WTC11 (cell line): Measurements from ENCODE around the gene P2RX1. TPM values are rescaled to one million over a fixed set of nuclear protein-coding genes. Genes with fewer than 3 reads are reported as not detected.

Source experiments
- ATAC-seq: fragments of 200-7000 bp; cut with Tn5 transposase; 2 replicates; pipeline ENCODE4 v1.10.0; 2021; ENCODE audit warnings: mild to moderate bottlenecking, moderate library complexity
- CTCF ChIA-PET: fragments of 300-600 bp; sonication (Branson Sonifier 250); formaldehyde crosslinking; loops from one replicate; lab custom pipeline; 2021; ENCODE audit warnings: antibody characterized with exemption; lab: Charles Lee
- POLR2A ChIA-PET: fragments of 350-600 bp; sonication (Branson Sonifier 250); formaldehyde crosslinking; loops from one replicate; lab custom pipeline; 2021; ENCODE audit warnings: antibody characterized with exemption; lab: Charles Lee
- DNase-seq: peaks from one replicate; pipeline ENCODE4 v3.0.0; 2021; ENCODE audit warnings: low spot score
- H3K27ac Mint-ChIP-seq: 2 replicates; pipeline ENCODE4 v1.8.0; 2021; ENCODE audit warnings: mixed read lengths
- H3K27me3 Mint-ChIP-seq: 2 replicates; pipeline ENCODE4 v1.8.0; 2021; ENCODE audit warnings: low read depth, mild to moderate bottlenecking, moderate library complexity, mixed read lengths
- H3K36me3 Mint-ChIP-seq: 2 replicates; pipeline ENCODE4 v1.8.0; 2021; ENCODE audit warnings: mixed read lengths
- H3K4me1 Mint-ChIP-seq: 2 replicates; pipeline ENCODE4 v1.8.0; 2022; ENCODE audit warnings: mixed read lengths
- H3K4me3 Mint-ChIP-seq: 2 replicates; pipeline ENCODE4 v1.8.0; 2021; ENCODE audit warnings: mild to moderate bottlenecking, moderate library complexity, mixed read lengths
- H3K9me3 Mint-ChIP-seq: 2 replicates; pipeline ENCODE4 v1.8.0; 2021; ENCODE audit warnings: mixed read lengths
- AFF4 ChIP-seq: sonication (generic); formaldehyde crosslinking; IDR thresholded peaks from 2 replicates; pipeline ENCODE4 v1.8.1; 2023; ENCODE audit warnings: mild to moderate bottlenecking, missing genetic modification reagents, borderline replicate concordance
- ATF3 ChIP-seq: sonication (generic); formaldehyde crosslinking; conservative IDR thresholded peaks from 2 replicates; pipeline ENCODE4 v1.8.1; 2022; ENCODE audit warnings: mild to moderate bottlenecking, missing genetic modification reagents
- ATF6 ChIP-seq: sonication (generic); formaldehyde crosslinking; IDR thresholded peaks from 2 replicates; pipeline ENCODE4 v1.8.1; 2023; ENCODE audit warnings: mild to moderate bottlenecking, missing genetic modification reagents
- EMX1 ChIP-seq: fragments of 250-450 bp; sonication (Bioruptor Pico); IDR thresholded peaks from 2 replicates; pipeline ENCODE4 v1.8.0; 2021; ENCODE audit warnings: mild to moderate bottlenecking
- GABPB1 ChIP-seq: sonication (generic); formaldehyde crosslinking; IDR thresholded peaks from 2 replicates; pipeline ENCODE4 v1.8.1; 2023; ENCODE audit warnings: mild to moderate bottlenecking, missing genetic modification reagents
- IRF2 ChIP-seq: sonication (generic); formaldehyde crosslinking; IDR thresholded peaks from 2 replicates; pipeline ENCODE4 v1.8.0; 2022; ENCODE audit warnings: low read depth, missing genetic modification reagents, borderline replicate concordance
- PRRX2 ChIP-seq: fragments of 250-450 bp; sonication (Bioruptor Pico); IDR thresholded peaks from 2 replicates; pipeline ENCODE4 v1.8.0; 2021; ENCODE audit warnings: mild to moderate bottlenecking
- TEAD1 ChIP-seq: sonication (generic); formaldehyde crosslinking; IDR thresholded peaks from 2 replicates; pipeline ENCODE4 v1.8.0; 2022; ENCODE audit warnings: mild to moderate bottlenecking, missing genetic modification reagents
- ZBTB21 ChIP-seq: sonication (generic); formaldehyde crosslinking; IDR thresholded peaks from 2 replicates; pipeline ENCODE4 v1.8.1; 2023; ENCODE audit warnings: mild to moderate bottlenecking, missing genetic modification reagents, borderline replicate concordance
- ZNF263 ChIP-seq: sonication (generic); formaldehyde crosslinking; IDR thresholded peaks from 2 replicates; pipeline ENCODE4 v1.8.1; 2022; ENCODE audit warnings: low read depth, mild to moderate bottlenecking, moderate library complexity, missing genetic modification reagents
- ZNF281 ChIP-seq: sonication (generic); formaldehyde crosslinking; IDR thresholded peaks from 2 replicates; pipeline ENCODE4 v1.8.0; 2023; ENCODE audit warnings: mild to moderate bottlenecking, missing genetic modification reagents
- ZNF423 ChIP-seq: fragments of 250-450 bp; sonication (Bioruptor Pico); IDR thresholded peaks from 2 replicates; pipeline ENCODE4 v2.1.2; 2022; ENCODE audit warnings: mild to moderate bottlenecking, moderate library complexity
- total RNA-seq: library from RNA; stranded (reverse); gene quantifications from 3 replicates; pipeline ENCODE4 v1.2.3, GENCODE V29; 2021
- TF ChIP-seq, protein P1 (sequence below): sonication (generic); formaldehyde crosslinking; IDR thresholded peaks from 2 replicates; pipeline ENCODE4 v1.8.0; 2022; ENCODE audit warnings: mild to moderate bottlenecking, missing genetic modification reagents
- TF ChIP-seq, protein P2 (sequence below): sonication (generic); formaldehyde crosslinking; IDR thresholded peaks from 2 replicates; pipeline ENCODE4 v1.8.1; 2023; ENCODE audit warnings: mild to moderate bottlenecking, missing genetic modification reagents, moderate library complexity

The P2RX1 gene
- total RNA-seq, 1 experiment from 2014 or later: 0.07 TPM

GRCh38 chr17:3915581-3915994 is 677 bp downstream of the P2RX1 start (continued):
- TF ChIP-seq AFF4 (no peak), GABPB1 (no peak), ZBTB21 (CRISPR knock-in tag) (no peak), ZNF263 (no peak), PRRX2 (CRISPR knock-in tag) (no peak), EMX1 (no peak), ATF6 (no peak), ZNF281 (CRISPR knock-in tag) (no peak)

- Mint-ChIP-seq H3K4me1 (no peaks in the 10 kb centered on the region; the same call in 1 of the 2 replicates), H3K27me3 (peaks cover 3% of the 10 kb centered on the region; the same call in 1 of the 2 replicates), H3K36me3 (no peaks in the 10 kb centered on the region), H3K4me3 (no peak overlapping the region), H3K9me3 (peaks cover 7% of the 10 kb centered on the region; the same call in 1 of the 2 replicates), H3K27ac (no peak overlapping the region)
- DNase-seq: no peak
- ATAC-seq: no peak
- TF ChIP-seq, protein P1, sequence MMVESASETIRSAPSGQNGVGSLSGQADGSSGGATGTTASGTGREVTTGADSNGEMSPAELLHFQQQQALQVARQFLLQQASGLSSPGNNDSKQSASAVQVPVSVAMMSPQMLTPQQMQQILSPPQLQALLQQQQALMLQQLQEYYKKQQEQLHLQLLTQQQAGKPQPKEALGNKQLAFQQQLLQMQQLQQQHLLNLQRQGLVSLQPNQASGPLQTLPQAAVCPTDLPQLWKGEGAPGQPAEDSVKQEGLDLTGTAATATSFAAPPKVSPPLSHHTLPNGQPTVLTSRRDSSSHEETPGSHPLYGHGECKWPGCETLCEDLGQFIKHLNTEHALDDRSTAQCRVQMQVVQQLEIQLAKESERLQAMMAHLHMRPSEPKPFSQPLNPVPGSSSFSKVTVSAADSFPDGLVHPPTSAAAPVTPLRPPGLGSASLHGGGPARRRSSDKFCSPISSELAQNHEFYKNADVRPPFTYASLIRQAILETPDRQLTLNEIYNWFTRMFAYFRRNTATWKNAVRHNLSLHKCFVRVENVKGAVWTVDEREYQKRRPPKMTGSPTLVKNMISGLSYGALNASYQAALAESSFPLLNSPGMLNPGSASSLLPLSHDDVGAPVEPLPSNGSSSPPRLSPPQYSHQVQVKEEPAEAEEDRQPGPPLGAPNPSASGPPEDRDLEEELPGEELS (CRISPR knock-in tag): 0 out of 2 replicates have a peak, but pooled peaks have one; percentile 22
- TF ChIP-seq ZNF423 (no peak), ATF3 (no peak), TEAD1 (CRISPR knock-in tag) (no peak), IRF2 (CRISPR knock-in tag) (no peak)
- TF ChIP-seq, protein P2, sequence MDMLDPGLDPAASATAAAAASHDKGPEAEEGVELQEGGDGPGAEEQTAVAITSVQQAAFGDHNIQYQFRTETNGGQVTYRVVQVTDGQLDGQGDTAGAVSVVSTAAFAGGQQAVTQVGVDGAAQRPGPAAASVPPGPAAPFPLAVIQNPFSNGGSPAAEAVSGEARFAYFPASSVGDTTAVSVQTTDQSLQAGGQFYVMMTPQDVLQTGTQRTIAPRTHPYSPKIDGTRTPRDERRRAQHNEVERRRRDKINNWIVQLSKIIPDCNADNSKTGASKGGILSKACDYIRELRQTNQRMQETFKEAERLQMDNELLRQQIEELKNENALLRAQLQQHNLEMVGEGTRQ (CRISPR knock-in tag): no peak
- ChIA-PET CTCF (interaction anchor here (0.6 to 3.4 kb wide), 57 partner anchors 8 to 243 kb away, joined by 3 to 31 read pairs (median 5); partner anchors contain the start of genes ATP2A3, CAMKK1, HASPIN and NCBP3), POLR2A (interaction anchor here (0.5 to 0.6 kb wide), 2 partner anchors 68 to 229 kb away, joined by 3 to 4 read pairs; partner anchors contain the start of gene NCBP3)
These were observed 2.0 kb downstream of the P2RX1 start for GRCh38 chr17:3914312-3914670.
